Sigmoid colon (tissue), 4 donors: ENCODE measurements around the gene MRPL12.

ENCODE experiments used
- CTCF ChIP-seq, 4 experiments: fragments of 450-650 bp in 3 of 4; fragments of 200-600 bp in 1 of 4; IDR thresholded peaks; one replicate each; pipeline ENCODE4 v1.5.1; 2016 to 2019; ENCODE audit warnings: antibody characterized with exemption in 4 of 4, mild to moderate bottlenecking in 3 of 4, moderate library complexity in 2 of 4
- POLR2AphosphoS5 ChIP-seq, 4 donors: sonication (generic); formaldehyde crosslinking; IDR thresholded peaks; one replicate each; pipeline ENCODE4 v1.6.1; 2017; ENCODE audit warnings: antibody characterized with exemption in 4 of 4

GRCh38 chr17:81726004-81726403, 22.8 kb downstream of the MRPL12 start:
- no peak for TF ChIP-seq CTCF (IDR thresholded peaks at IDR 0.05)
- no peak for TF ChIP-seq POLR2AphosphoS5 (IDR thresholded peaks at IDR 0.05)
